Right atrium auricular region (tissue), 2 donors: ENCODE results near the gene BCL11A. TPM values are rescaled to one million over a fixed set of nuclear protein-coding genes. Genes with fewer than 3 reads are reported as not detected.

Source experiments
- DNase-seq: peaks from one replicate; pipeline ENCODE4 v3.0.0-alpha.2; 2019; ENCODE audit warnings: low spot score
- H3K27ac ChIP-seq, 2 donors: fragments of 200-600 bp; sonication (generic); 1 replicate in 1 of 2; 2 replicates in 1 of 2; pipeline ENCODE4 v1.5.1; 2016 to 2019
- H3K27me3 ChIP-seq, 2 donors: fragments of 200-600 bp; sonication (generic); one replicate each; pipeline versions ENCODE4 v1.5.1 to v1.6.0; 2017 to 2019
- H3K36me3 ChIP-seq: fragments of 200-600 bp; sonication (generic); one replicate; pipeline ENCODE4 v1.5.1; 2016
- H3K4me1 ChIP-seq, 2 donors: fragments of 200-600 bp; sonication (generic); one replicate each; pipeline versions ENCODE4 v1.5.1 to v1.6.0; 2017 to 2019
- H3K4me3 ChIP-seq, 2 donors: fragments of 200-600 bp; sonication (generic); 1 replicate in 1 of 2; 2 replicates in 1 of 2; pipeline ENCODE4 v1.5.1; 2017 to 2019; ENCODE audit warnings: mild to moderate bottlenecking in 1 of 2, moderate library complexity in 1 of 2
- H3K9me3 ChIP-seq, 2 donors: fragments of 200-600 bp; sonication (generic); one replicate each; pipeline ENCODE4 v1.5.1; 2019
- CTCF ChIP-seq, 2 donors: fragments of 200-600 bp; sonication (generic); IDR thresholded peaks; one replicate each; pipeline ENCODE4 v1.5.1; 2019; ENCODE audit warnings: antibody characterized with exemption in 2 of 2
- total RNA-seq, 2 donors: library from RNA; depleted of rRNA; stranded (reverse); fragments of >200 nt; gene quantifications; one replicate each; pipeline ENCODE4 v1.1.0, GENCODE V29; 2016

The BCL11A gene
- total RNA-seq, 2 donors from 2014 or later, result 2.2 to 3.3 TPM

DNA sequence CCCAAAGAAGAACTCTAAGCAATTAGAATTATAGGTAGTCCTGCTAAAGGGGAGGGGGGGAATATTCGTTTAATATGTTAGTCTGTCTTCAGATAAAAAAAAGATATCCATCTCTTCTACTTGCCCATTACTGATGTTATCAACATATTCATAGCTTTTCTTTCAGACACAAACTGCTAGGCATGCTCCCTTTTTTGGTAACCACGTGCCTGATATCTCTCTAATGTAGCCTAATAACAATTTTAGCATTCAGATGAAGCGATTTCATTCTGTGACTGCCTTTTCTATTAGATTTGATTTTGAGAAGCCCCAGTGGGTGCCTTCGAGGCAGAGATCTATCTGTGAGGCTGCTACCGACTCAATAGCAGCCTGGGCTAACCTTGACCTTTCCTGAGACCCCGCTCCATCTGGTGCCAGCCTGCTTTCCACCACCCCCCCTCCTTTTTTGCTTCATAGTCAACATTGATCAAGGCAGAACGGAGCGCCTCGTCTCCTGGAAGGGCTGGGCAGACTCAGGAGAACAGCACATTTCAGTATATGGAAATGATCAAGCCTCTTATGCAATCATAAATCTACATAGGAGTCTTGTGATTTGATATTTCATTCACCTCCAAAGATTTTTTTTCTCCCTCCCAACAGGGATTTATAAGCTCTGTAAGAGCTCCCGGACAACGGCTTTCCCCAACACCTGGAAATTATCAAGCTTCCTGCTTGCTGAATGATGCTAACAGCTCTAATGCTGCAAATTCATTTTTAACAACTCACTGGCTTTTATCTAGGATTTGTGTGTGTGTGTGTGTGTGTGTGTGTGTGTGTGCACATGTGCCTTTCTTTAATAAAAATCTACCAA, 14.7 kb upstream of the BCL11A start:
- H3K36me3 ChIP-seq, result no peaks in the 10 kb centered on the region
- no peaks in the 10 kb centered on the region for H3K9me3 ChIP-seq
- H3K4me1 ChIP-seq, result peaks cover 0 to 10% of the 10 kb centered on the region in 2 donors
- H3K27me3 ChIP-seq, result peaks cover 11 to 16% of the 10 kb centered on the region in 2 donors
- H3K4me3 ChIP-seq, result no peak overlapping the region
- no peak overlapping the region for H3K27ac ChIP-seq
- no peak for DNase-seq
- TF ChIP-seq CTCF (IDR thresholded peaks at IDR 0.05), result no peak

DNA sequence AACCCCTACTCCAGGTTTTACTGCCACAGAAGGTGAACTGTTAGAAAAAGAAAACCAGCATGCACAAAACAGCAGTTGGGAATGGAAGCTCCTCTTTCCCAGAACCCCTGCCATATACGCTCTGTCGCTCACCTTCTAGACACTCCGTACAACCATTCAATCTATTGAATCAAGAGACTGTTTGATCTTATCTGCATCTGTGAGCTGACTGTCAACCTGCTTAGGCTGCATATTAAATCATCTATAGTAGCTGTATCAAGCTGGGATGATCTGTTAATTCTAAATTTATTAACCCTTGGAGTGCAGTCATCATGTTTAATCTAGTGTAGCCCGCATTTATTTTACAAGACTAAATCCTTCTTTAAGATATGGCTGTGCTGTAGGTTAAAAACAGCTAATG, 13.6 kb upstream of the BCL11A start:
- TF ChIP-seq CTCF (IDR thresholded peaks at IDR 0.05), result no peak
- Histone ChIP-seq H3K36me3 (no peaks in the 10 kb centered on the region), H3K27me3 (peaks cover 11 to 16% of the 10 kb centered on the region in 2 donors), H3K4me1 (peaks cover 0 to 10% of the 10 kb centered on the region in 2 donors), H3K9me3 (no peaks in the 10 kb centered on the region), H3K4me3 (no peak overlapping the region), H3K27ac (no peak overlapping the region)
- DNase-seq, result no peak

- no peaks in the 10 kb centered on the region for H3K9me3 ChIP-seq
- DNase-seq, result no peak
- TF ChIP-seq CTCF (IDR thresholded peaks at IDR 0.05), result peak in 1 of 2 donors; percentile 46
- H3K27me3 ChIP-seq, result peaks cover 10 to 15% of the 10 kb centered on the region in 2 donors
- no peaks in the 10 kb centered on the region for H3K36me3 ChIP-seq
- H3K4me1 ChIP-seq, result peaks cover 0 to 10% of the 10 kb centered on the region in 2 donors
- H3K4me3 ChIP-seq, result no peak overlapping the region
- H3K27ac ChIP-seq, result no peak overlapping the region
Measured at GRCh38 chr2:60565472-60565871, 12.0 kb upstream of the BCL11A start.

GRCh38 chr2:60560734-60561644, 7.5 kb upstream of the BCL11A start:
- peak in 1 of 2 donors; percentile 58 for TF ChIP-seq CTCF (IDR thresholded peaks at IDR 0.05)
- Histone ChIP-seq H3K4me3 (no peak overlapping the region), H3K9me3 (no peaks in the 10 kb centered on the region), H3K27ac (no peak overlapping the region), H3K36me3 (no peaks in the 10 kb centered on the region), H3K4me1 (peaks cover 0 to 2% of the 10 kb centered on the region in 2 donors), H3K27me3 (peaks cover 7 to 8% of the 10 kb centered on the region in 2 donors)
- no peak for DNase-seq

GRCh38 chr2:60559880-60560279, 6.4 kb upstream of the BCL11A start:
- TF ChIP-seq CTCF (IDR thresholded peaks at IDR 0.05), result no peak
- Histone ChIP-seq H3K9me3 (no peaks in the 10 kb centered on the region), H3K4me3 (no peak overlapping the region), H3K27ac (no peak overlapping the region), H3K27me3 (peaks cover 4 to 13% of the 10 kb centered on the region in 2 donors), H3K4me1 (peaks cover 0 to 13% of the 10 kb centered on the region in 2 donors), H3K36me3 (no peaks in the 10 kb centered on the region)
- no peak for DNase-seq
